ENCODE results near the gene TMED10. TPM values are rescaled to one million over a fixed set of nuclear protein-coding genes. Genes with fewer than 3 reads are reported as not detected.
A peak's percentile ranks its signal among the peaks of the same experiment; 100 is the strongest.

TMED10 gene
- total RNA-seq, 1 experiment from 2014 or later, result 253 TPM

DNA sequence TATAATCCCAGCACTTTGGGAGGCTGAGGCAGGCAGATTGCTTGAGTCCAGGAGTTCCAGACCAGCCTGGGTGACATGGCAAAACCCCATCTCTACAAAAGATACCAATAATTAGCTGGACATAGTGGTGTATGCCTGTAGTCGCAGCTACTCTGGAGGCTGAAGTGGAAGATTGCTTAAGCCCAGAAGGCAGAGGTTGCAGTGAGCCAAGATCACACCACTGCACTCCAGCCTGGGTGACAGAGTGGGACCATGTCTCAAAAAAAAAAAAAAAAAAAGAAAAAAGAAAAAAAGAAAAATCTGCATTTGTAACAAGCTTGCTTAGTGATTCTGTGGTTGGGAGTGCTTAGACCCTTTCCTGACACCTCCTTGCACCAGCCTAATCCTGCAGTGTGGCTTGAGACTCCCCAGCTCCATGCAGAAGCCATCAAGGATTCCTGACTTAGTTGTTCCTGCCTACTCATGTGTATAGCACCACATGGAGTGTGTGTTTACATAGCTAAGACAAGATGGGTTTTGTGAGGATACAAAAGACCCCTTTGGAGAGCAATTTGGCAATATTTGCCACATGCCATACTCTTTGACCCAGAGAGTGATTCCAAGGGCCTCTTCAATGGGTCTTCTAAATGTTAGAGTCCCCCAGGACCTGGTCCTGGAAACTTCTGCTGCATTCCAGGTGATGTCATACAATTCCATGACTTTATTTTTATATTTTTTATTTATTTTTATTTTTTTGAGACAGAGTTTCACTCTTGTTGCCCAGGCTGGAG, 5.1 kb upstream of the TMED10 start:
- CTCF ChIA-PET, result interaction anchor here (0.7 kb wide), 1 partner anchor 57 kb away, joined by 6 read pairs; no protein-coding TSS in a partner anchor
- ATAC-seq (no peak), DNase-seq (no peak)
- H3K9ac ChIP-seq (ENCODE audit: low read length), result no peak overlapping the region
- H3K9me3 ChIP-seq (ENCODE audit: low read length), result no peaks in the 10 kb centered on the region
- no peaks in the 10 kb centered on the region for H4K20me1 ChIP-seq (ENCODE audit: low read length)
- H3K36me3 ChIP-seq (ENCODE audit: low read depth, low read length), result no peaks in the 10 kb centered on the region
- H3K27me3 ChIP-seq (ENCODE audit: low read length), result no peaks in the 10 kb centered on the region
- TF ChIP-seq, protein P1, sequence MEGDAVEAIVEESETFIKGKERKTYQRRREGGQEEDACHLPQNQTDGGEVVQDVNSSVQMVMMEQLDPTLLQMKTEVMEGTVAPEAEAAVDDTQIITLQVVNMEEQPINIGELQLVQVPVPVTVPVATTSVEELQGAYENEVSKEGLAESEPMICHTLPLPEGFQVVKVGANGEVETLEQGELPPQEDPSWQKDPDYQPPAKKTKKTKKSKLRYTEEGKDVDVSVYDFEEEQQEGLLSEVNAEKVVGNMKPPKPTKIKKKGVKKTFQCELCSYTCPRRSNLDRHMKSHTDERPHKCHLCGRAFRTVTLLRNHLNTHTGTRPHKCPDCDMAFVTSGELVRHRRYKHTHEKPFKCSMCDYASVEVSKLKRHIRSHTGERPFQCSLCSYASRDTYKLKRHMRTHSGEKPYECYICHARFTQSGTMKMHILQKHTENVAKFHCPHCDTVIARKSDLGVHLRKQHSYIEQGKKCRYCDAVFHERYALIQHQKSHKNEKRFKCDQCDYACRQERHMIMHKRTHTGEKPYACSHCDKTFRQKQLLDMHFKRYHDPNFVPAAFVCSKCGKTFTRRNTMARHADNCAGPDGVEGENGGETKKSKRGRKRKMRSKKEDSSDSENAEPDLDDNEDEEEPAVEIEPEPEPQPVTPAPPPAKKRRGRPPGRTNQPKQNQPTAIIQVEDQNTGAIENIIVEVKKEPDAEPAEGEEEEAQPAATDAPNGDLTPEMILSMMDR (conservative IDR thresholded peaks at IDR 0.05; ENCODE audit: low read depth, low read length), result no peak
- POLR2A ChIA-PET (ENCODE audit: unreplicated experiment), result no interaction called here
- no peak overlapping the region for H3K4me2 ChIP-seq (ENCODE audit: low read length)
- no peak overlapping the region for H3K27ac ChIP-seq (ENCODE audit: low read length)
- no peak overlapping the region for H3K4me3 ChIP-seq (ENCODE audit: low read length)
- intact Hi-C loops (cut with micrococcal nuclease), result no loop called here
- H3K79me2 ChIP-seq (ENCODE audit: low read length), result no peaks in the 10 kb centered on the region
- no peaks in the 10 kb centered on the region for H3K4me1 ChIP-seq (ENCODE audit: insufficient read depth, low read length)
- no peaks in the 10 kb centered on the region for H3K9me2 ChIP-seq (replicated peaks; ENCODE audit: low read length)
- no peak overlapping the region for H2AFZ ChIP-seq (ENCODE audit: low read length)
- no TSS peak for BruUV-seq (replicated peaks)
- no peaks in the 10 kb centered on the region for H3F3A ChIP-seq (ENCODE audit: low read length, unreplicated experiment)

DNA sequence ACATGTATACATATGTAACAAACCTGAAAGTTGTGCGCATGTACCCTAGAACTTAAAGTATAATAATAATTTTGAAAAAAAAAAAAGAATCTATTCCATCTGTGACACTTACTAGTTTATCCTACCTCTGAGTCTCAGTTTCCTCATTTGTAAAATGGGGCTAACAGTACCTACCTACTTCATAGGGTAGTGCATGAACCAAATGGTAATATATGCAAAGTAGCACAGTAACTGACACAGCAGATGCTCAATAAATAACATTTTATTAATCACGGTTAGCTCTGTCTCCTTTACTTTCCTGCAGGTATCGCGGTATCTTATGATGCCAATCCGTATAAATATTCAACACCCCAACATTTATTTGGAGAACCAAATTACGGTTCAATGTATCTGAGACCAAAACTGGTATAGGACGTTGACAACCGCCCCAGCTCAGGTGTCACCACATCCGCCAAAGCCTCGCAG, 703 bp downstream of the TMED10 start:
- peak overlapping the region; percentile 89 for H3K4me2 ChIP-seq (ENCODE audit: low read length)
- no peak; the same call in 1 of the 2 replicates for ATAC-seq
- POLR2A ChIA-PET (ENCODE audit: unreplicated experiment), result interaction anchor here (0.6 kb wide), 2 partner anchors 120 to 327 kb away, joined by 5 to 21 read pairs; no protein-coding TSS in a partner anchor
- TF ChIP-seq EZH2 (IDR thresholded peaks at IDR 0.05; ENCODE audit: low read length, unreplicated experiment) (no peak), EZH2phosphoT487 (IDR thresholded peaks at IDR 0.05; ENCODE audit: borderline replicate concordance, low read length) (no peak)
- TF ChIP-seq, protein P1 (conservative IDR thresholded peaks at IDR 0.05; ENCODE audit: low read depth, low read length), result no peak
- peak overlapping the region; percentile 71 for H3K27ac ChIP-seq (ENCODE audit: low read length)
- H2AFZ ChIP-seq (ENCODE audit: low read length), result peak overlapping the region; percentile 78
- BruUV-seq (replicated peaks), result no TSS peak
- peak overlapping the region; percentile 100 for H3K4me3 ChIP-seq (ENCODE audit: low read length)
- CTCF ChIA-PET, result no interaction called here
- H3F3A ChIP-seq (ENCODE audit: low read length, unreplicated experiment), result no peaks in the 10 kb centered on the region
- peaks cover 9% of the 10 kb centered on the region; the same call in 1 of the 2 replicates for H3K4me1 ChIP-seq (ENCODE audit: insufficient read depth, low read length)
- H3K36me3 ChIP-seq (ENCODE audit: low read depth, low read length), result no peaks in the 10 kb centered on the region
- DNase-seq, result peak; percentile 36
- peaks cover 22% of the 10 kb centered on the region for H4K20me1 ChIP-seq (ENCODE audit: low read length)
- peak overlapping the region; percentile 97 for H3K9ac ChIP-seq (ENCODE audit: low read length)
- H3K79me2 ChIP-seq (ENCODE audit: low read length), result peaks cover 57% of the 10 kb centered on the region
- intact Hi-C loops (cut with micrococcal nuclease), result loop anchor here (2.0 to 5.0 kb wide), 3 partner anchors 81 to 119 kb away; partner anchors contain the start of gene FOS
- no peaks in the 10 kb centered on the region for H3K9me2 ChIP-seq (replicated peaks; ENCODE audit: low read length)
- no peaks in the 10 kb centered on the region for H3K27me3 ChIP-seq (ENCODE audit: low read length)
- H3K9me3 ChIP-seq (ENCODE audit: low read length), result no peaks in the 10 kb centered on the region

DNA sequence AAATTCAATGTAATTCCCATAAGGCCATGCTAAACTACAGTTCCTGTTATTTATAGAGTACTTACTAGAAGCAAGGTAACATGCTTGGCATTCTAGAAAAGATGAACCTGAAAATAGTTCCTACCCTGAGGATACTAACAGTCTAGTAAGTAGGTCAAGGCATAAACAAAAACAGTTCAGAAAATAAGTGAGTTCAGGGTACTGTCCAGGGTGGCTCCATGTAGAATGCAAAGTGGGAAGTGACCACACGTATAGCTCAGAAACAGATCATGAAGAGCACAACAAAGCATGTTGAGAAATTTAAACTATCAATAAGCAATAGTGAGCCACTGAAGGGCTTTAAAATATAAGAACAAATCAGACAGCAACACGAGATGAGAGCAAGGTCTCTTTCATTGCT, 2.3 kb downstream of the TMED10 start:
- Histone ChIP-seq H3K27me3 (ENCODE audit: low read length) (no peaks in the 10 kb centered on the region), H3K9ac (ENCODE audit: low read length) (no peak overlapping the region), H3K79me2 (ENCODE audit: low read length) (peaks cover 74% of the 10 kb centered on the region), H3K9me2 (replicated peaks; ENCODE audit: low read length) (no peaks in the 10 kb centered on the region), H2AFZ (ENCODE audit: low read length) (no peak overlapping the region), H3K4me2 (ENCODE audit: low read length) (peak overlapping the region; percentile 89), H3F3A (ENCODE audit: low read length, unreplicated experiment) (no peaks in the 10 kb centered on the region), H3K4me1 (ENCODE audit: insufficient read depth, low read length) (peaks cover 11% of the 10 kb centered on the region), H3K27ac (ENCODE audit: low read length) (no peak overlapping the region), H3K4me3 (ENCODE audit: low read length) (peak overlapping the region; percentile 100; the same call in 1 of the 2 replicates), H3K36me3 (ENCODE audit: low read depth, low read length) (no peaks in the 10 kb centered on the region), H3K9me3 (ENCODE audit: low read length) (no peaks in the 10 kb centered on the region), H4K20me1 (ENCODE audit: low read length) (peaks cover 32% of the 10 kb centered on the region)
- POLR2A ChIA-PET (ENCODE audit: unreplicated experiment), result no interaction called here
- DNase-seq (no peak), ATAC-seq (no peak)
- CTCF ChIA-PET, result no interaction called here
- intact Hi-C loops (cut with micrococcal nuclease), result no loop called here
- no TSS peak for BruUV-seq (replicated peaks)
- TF ChIP-seq, protein P1 (conservative IDR thresholded peaks at IDR 0.05; ENCODE audit: low read depth, low read length), result no peak
- TF ChIP-seq EZH2 (IDR thresholded peaks at IDR 0.05; ENCODE audit: low read length, unreplicated experiment) (no peak), EZH2phosphoT487 (IDR thresholded peaks at IDR 0.05; ENCODE audit: borderline replicate concordance, low read length) (no peak)
